ENCODE results near the gene AR. TPM values are rescaled to one million over a fixed set of nuclear protein-coding genes. Genes with fewer than 3 reads are reported as not detected.

Gene AR
- total RNA-seq, 1 donor from 2014 or later: 6.3 TPM

DNA sequence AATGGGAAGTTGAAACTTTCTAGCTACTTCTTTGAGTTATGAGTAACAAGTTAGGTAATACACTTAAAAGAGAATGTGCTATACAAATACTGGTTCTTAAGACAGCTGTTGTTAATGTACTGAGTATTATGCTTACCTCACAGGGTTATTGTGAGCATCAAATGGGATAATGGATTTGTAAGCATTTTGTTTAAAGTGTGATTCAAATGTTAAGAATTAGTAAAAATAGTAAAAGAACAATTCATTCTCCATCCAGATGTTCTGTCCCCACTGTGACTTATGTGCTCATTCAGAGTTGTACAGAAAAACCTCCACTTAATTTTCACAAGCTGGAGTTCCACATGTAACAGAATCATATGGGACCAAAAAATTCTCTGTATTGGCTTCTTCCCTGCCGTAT lies 63.6 kb downstream of the AR start:
- no peaks in the 10 kb centered on the region for H3K27me3 Mint-ChIP-seq (ENCODE audit: low read depth)
- no peaks in the 10 kb centered on the region for H3K9me3 Mint-ChIP-seq
- peaks cover 7% of the 10 kb centered on the region for H3K4me1 Mint-ChIP-seq

DNA sequence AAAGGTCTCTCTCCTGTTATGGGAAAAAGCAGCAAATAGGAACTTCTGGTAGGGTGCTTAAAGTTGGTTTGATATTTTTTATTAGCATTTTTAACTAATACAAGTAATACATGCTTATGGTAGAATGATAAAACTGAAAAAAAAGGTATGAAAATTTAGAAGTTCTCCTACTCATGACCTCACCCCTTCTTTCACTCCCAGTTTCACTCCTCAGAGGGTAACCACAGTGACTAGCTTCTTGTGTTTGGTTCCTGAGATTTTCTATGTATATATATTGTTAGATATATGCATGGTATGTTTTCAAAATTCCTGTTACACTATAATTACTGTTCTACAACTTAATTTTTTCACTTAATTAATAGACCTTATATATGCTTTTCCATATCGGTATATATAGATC lies 66.5 kb downstream of the AR start:
- DNase-seq (ENCODE audit: low read depth, low spot score): no peak
- H3K9me3 Mint-ChIP-seq: peaks cover 3% of the 10 kb centered on the region
- TF ChIP-seq, protein P1, sequence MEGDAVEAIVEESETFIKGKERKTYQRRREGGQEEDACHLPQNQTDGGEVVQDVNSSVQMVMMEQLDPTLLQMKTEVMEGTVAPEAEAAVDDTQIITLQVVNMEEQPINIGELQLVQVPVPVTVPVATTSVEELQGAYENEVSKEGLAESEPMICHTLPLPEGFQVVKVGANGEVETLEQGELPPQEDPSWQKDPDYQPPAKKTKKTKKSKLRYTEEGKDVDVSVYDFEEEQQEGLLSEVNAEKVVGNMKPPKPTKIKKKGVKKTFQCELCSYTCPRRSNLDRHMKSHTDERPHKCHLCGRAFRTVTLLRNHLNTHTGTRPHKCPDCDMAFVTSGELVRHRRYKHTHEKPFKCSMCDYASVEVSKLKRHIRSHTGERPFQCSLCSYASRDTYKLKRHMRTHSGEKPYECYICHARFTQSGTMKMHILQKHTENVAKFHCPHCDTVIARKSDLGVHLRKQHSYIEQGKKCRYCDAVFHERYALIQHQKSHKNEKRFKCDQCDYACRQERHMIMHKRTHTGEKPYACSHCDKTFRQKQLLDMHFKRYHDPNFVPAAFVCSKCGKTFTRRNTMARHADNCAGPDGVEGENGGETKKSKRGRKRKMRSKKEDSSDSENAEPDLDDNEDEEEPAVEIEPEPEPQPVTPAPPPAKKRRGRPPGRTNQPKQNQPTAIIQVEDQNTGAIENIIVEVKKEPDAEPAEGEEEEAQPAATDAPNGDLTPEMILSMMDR (conservative IDR thresholded peaks at IDR 0.05): no peak
- H3K27me3 Mint-ChIP-seq (ENCODE audit: low read depth): no peaks in the 10 kb centered on the region
- peaks cover 16% of the 10 kb centered on the region for H3K36me3 Mint-ChIP-seq (ENCODE audit: low read depth)
- H3K4me3 Mint-ChIP-seq: no peak overlapping the region
- H3K27ac Mint-ChIP-seq (ENCODE audit: unreplicated experiment): no peak overlapping the region
- peaks cover 2% of the 10 kb centered on the region for H3K4me1 Mint-ChIP-seq

More for the DNA sequence above, 63.6 kb downstream of the AR start:
- Mint-ChIP-seq H3K27ac (ENCODE audit: unreplicated experiment) (no peak overlapping the region), H3K4me3 (no peak overlapping the region), H3K36me3 (ENCODE audit: low read depth) (no peaks in the 10 kb centered on the region)
- TF ChIP-seq, protein P1 (conservative IDR thresholded peaks at IDR 0.05): no peak
- no peak for DNase-seq (ENCODE audit: low read depth, low spot score)

DNA sequence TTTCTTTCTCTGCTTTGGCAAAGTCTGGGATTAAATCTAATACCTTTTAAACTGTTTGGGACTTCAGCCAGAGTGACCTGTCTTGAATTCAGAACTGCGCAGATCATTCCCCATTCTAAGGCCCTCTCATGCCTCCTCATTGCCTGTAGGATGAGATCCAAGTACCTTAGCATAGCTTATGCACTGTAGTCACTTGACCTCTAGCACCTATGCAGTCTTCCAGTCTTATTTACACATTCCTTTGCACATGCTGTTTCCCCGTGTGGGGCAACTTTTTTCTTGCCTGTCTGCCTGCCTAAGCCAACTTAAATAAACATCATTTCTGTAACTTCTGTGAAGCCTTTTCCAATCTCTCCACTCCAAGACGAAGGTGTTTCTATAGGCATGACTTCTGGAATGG lies 68.4 kb downstream of the AR start:
- TF ChIP-seq, protein P1 (conservative IDR thresholded peaks at IDR 0.05): no peak
- peaks cover 16% of the 10 kb centered on the region for H3K36me3 Mint-ChIP-seq (ENCODE audit: low read depth)
- DNase-seq (ENCODE audit: low read depth, low spot score): no peak
- H3K4me1 Mint-ChIP-seq: no peaks in the 10 kb centered on the region
- no peak overlapping the region for H3K27ac Mint-ChIP-seq (ENCODE audit: unreplicated experiment)
- H3K9me3 Mint-ChIP-seq: peaks cover 3% of the 10 kb centered on the region
- H3K27me3 Mint-ChIP-seq (ENCODE audit: low read depth): no peaks in the 10 kb centered on the region
- no peak overlapping the region for H3K4me3 Mint-ChIP-seq

DNA sequence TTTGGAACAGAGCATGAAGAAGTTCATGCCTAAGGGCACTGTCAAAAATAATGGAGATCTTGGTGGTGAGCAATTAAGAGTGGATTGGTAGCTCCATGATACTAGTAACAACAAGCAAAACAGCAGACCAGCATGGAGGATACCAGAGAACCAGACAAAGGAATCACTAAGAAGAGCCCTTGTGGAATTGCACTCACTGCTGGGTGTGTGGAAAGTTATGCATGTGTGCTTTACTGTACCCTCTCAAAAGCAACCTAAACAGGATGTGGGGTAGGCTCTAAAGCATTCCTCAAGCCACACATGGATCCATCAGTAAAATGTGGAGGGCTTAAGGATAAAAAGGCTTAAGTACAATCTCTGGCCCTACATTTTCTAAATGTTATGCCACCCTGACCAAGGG lies 69.5 kb downstream of the AR start:
- TF ChIP-seq, protein P1 (conservative IDR thresholded peaks at IDR 0.05): no peak
- H3K36me3 Mint-ChIP-seq (ENCODE audit: low read depth): peaks cover 18% of the 10 kb centered on the region
- no peak overlapping the region for H3K27ac Mint-ChIP-seq (ENCODE audit: unreplicated experiment)
- no peak overlapping the region for H3K4me3 Mint-ChIP-seq
- no peak for DNase-seq (ENCODE audit: low read depth, low spot score)
- H3K9me3 Mint-ChIP-seq: peaks cover 3% of the 10 kb centered on the region
- no peaks in the 10 kb centered on the region for H3K4me1 Mint-ChIP-seq
- no peaks in the 10 kb centered on the region for H3K27me3 Mint-ChIP-seq (ENCODE audit: low read depth)

DNA sequence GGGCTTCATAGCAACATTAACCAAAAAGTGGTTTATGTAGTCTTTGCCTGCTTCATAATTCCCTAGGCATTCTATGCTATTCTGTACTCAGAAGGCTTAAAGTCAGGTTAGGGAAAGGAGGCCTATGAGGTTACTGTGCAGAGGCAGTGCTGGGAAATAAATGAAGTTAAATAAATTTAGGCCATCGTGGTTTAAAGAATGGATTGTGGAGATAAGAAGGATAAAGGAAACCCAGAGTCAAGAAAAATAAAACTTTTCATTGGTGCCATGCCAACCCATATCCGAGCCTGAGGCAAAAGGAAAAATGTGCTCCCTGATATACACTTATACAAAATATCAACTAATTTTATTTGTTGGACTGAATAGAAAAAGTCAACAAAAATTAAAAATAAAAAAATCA lies 70.2 kb downstream of the AR start:
- Mint-ChIP-seq H3K4me3 (no peak overlapping the region), H3K9me3 (peaks cover 3% of the 10 kb centered on the region), H3K27me3 (ENCODE audit: low read depth) (no peaks in the 10 kb centered on the region), H3K36me3 (ENCODE audit: low read depth) (peaks cover 18% of the 10 kb centered on the region), H3K4me1 (no peaks in the 10 kb centered on the region), H3K27ac (ENCODE audit: unreplicated experiment) (no peak overlapping the region)
- TF ChIP-seq, protein P1 (conservative IDR thresholded peaks at IDR 0.05): no peak
- DNase-seq (ENCODE audit: low read depth, low spot score): no peak

DNA sequence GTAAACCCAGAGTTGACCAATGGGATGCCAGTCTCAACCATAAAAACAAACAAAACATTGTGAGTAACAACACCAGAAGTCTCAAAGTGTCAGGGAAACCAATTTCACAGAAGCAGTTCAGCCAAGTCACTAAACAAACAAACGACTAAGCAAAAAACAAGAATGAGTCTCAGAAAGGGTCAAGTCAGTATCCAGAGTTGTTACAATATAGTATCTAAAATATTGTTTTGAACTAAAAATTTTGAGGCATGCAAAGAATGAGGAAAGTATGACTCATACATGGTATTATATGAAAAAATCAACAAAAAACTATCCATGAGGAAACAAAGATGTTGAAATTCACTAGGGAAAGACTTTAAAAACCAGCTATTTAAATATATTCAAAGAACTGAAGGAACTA lies 70.6 kb downstream of the AR start:
- Mint-ChIP-seq H3K27me3 (ENCODE audit: low read depth) (no peaks in the 10 kb centered on the region), H3K9me3 (peaks cover 3% of the 10 kb centered on the region), H3K27ac (ENCODE audit: unreplicated experiment) (no peak overlapping the region)

More for the DNA sequence above, 70.6 kb downstream of the AR start:
- no peak for DNase-seq (ENCODE audit: low read depth, low spot score)
- Mint-ChIP-seq H3K4me3 (no peak overlapping the region), H3K36me3 (ENCODE audit: low read depth) (peaks cover 18% of the 10 kb centered on the region), H3K4me1 (no peaks in the 10 kb centered on the region)
- TF ChIP-seq, protein P1 (conservative IDR thresholded peaks at IDR 0.05): no peak

Data from neural crest cell (in vitro differentiated cells).